ENCODE measurements around the gene ADIPOR2.
A peak's percentile ranks its signal among the peaks of the same experiment; 100 is the strongest.

ADIPOR2 gene

GRCh38 chr12:1799051-1799881 is 108.4 kb downstream of the ADIPOR2 start:
- DNase-seq (ENCODE audit: low spot score), result peak; percentile 11

DNA sequence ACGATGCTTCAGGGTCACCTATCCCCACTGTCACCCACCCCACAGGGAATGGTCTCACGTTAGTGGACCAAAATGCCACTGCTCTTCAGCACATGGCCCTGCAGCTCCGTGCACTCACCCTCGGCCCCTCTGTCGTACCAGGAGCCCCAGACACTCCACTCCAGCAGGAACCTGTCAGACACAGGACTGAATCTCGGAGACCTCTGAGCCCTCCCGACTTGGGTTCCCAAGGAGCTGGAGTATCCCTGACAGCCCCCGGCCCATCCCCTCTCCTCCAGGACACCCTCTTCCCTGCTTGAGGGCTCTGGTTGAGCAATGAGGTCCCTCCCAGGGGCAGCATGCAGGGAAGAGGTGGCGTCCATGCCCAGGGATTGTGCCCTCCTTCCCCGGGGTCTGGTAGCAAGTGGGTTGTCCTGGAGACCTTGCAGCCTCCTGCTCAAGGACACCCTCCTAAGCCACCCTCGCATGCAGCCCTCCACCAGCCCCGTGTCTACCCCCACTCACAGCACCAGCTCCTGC is 109.1 kb downstream of the ADIPOR2 start:
- peak; percentile 3 for DNase-seq (ENCODE audit: low spot score)

DNA sequence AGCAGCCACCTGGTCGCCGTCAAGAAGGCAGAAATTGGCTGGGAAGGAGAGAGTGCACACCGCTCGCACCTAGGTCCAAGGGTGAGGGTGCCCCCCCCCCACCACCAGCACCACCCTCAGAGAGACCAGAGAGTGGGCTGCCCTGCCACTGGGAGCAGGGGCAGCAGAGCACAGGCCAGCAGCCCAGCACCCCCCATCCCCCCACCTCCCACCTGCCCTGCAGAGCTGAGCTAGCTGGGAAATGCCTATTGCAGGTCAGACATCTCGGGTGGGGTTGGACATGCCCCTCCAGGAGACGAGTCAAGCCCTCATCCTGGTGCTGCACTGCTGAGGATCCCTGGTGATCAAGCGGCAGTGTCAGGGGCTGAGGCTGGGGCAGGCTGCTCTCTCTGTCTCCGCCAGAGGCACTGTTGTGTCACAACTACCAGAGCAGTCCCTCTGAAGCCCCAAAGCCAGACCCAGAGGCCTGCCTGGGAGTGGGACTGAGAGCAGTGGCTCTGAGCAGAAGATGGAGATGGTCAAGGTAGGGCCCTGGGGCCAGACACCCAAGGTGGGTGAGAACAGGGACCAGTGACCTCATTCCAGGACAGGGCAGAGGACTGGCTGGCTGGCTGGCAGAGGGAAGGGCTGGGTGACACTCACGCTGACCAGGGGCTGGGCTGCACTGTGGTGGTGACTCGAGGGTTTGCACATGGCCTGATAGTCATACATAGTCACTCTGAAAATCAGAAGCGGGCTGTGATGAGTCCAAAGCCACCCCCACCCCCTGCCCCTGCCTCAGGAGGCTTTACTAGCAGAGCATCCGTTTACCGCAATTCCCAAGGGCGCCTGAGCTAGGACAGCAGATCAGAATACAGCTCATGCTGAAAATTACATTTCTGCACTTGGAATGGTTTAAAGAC is 109.8 kb downstream of the ADIPOR2 start:
- peak; percentile 71 for DNase-seq (ENCODE audit: low spot score)

- no peak for DNase-seq (ENCODE audit: low spot score)
These were observed 110.6 kb downstream of the ADIPOR2 start for GRCh38 chr12:1801303-1801975.

DNA sequence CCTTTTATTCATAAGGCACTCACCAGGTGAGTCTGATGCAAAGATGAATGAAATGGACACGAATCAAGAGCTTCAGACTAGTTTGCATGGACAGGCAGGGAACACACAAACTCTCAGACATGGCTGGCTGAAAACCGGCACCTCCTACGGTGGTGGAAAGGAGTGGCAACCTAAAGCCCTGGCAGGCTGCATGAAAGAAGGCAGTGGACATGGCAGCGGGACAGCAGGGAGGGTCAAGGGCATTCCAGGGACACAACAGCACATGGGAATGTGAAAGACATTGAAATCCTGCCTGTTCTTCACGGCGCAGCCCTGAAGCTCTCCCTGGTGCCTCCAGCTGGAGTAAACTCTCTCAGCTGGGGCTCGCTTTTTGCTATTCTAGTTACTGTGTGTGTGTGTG is 112.9 kb downstream of the ADIPOR2 start:
- DNase-seq (ENCODE audit: low spot score), result no peak

DNA sequence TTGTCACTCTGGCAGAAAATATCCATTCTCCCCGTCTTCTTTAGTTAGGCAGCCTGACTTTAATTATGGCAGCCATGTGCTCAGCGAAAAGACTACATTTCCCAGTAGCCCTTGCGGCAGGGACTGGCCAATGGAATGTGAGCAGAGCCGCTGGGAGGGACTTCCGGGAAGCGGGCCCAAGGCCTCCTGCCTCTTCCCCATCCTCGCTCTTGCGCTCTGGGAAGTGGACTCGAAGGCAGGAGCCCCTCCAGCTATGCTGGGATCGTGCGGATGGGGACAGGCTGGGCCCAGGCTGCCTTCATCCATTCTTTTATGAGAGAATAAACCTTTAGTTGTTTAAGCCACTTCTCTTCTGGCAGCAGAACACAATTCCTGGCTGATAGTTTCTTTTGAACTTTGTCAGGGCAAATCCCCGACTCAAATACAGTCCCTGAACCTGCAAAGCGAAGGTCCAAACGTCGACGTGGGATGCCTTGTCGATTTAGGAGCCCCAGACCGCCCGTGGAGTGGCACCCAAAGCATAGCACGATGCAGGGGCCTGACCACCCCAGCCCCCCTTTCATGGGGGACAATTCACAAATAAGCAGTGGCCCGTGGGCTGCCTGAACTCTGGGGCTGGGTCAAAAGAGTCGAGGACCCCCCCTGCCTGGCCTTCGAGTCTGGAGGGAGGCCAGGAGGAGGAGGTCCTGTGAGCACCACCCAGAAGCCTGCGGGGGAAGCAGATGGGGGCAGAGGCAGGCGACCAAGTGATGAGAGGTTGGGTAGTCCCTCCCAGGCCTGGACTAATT is 113.9 kb downstream of the ADIPOR2 start:
- peak; percentile 96 for DNase-seq (ENCODE audit: low spot score)

DNA sequence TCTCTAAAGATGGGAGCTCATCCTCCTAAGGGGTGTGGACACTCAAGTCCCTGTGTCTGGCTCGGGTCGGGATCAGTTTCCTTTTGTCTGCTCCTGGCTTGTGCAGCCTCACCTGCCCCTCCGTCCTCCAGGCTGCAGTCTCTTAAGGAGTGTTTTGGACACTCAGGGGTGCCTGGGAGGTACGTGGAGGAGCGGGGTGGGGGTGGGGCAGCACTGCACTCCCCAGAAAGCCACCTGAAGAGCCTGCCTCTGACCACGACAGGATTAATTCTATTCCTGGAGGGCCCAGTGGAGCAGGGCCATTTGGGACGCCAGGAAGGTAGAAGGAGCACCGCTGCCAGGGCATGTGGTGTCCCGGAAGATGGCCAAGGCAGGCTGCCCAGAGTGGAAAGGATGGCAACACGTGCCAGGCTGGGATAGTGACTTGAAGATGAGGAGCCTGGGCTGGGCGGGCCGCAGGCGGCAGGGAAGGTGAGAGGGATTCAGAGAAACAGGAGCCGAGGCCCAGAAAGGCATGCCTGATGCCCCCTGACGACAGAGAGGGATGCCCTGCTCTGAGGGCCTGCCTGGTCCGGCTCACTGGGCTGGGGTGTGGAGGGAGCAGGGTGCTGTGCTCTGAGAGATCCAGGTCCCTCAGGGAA is 114.7 kb downstream of the ADIPOR2 start:
- no peak for DNase-seq (ENCODE audit: low spot score)

GRCh38 chr12:1806301-1807086 is 115.6 kb downstream of the ADIPOR2 start:
- no peak for DNase-seq (ENCODE audit: low spot score)

DNA sequence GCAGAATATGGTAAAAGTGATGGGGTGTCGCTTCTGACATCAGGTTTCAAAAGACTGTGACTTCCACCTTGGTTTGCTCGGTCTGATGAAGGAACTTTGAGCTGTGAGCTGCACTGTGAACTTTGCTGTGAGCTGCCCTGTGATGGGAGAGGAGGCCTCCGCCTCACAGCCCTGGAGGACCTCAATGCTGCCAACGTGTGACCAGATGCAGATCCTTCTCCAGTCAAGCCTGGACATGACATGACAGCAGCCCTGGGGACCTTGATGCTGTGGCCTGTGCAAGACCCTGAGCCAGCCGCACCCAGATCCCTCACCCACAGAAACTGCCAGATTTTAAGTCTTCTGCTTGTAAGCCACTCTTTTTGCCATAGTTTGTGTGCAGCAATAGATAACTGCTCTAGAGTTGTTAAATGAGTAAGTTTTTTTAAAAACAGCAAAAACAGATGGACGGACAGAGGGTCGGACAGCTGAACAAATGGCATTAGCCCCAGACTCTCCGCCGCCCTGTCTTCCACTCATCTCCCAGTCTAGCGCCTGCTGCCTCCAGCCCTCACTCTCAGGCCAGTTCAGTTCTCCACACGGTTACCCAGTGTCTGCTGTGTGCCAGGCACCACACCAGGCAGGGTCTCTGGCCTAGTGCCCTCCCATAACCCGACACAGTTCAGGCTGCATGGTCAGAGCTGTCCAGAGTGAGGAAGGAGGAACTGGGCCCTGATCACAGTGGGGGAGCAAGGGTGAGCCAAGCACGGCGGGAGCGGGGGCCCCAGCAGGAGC is 116.4 kb downstream of the ADIPOR2 start:
- no peak for DNase-seq (ENCODE audit: low spot score)

- no peak for DNase-seq (ENCODE audit: low spot score)
These were observed 117.3 kb downstream of the ADIPOR2 start for GRCh38 chr12:1808036-1808797.

GRCh38 chr12:1808798-1809480 is 118.1 kb downstream of the ADIPOR2 start:
- DNase-seq (ENCODE audit: low spot score), result no peak

DNA sequence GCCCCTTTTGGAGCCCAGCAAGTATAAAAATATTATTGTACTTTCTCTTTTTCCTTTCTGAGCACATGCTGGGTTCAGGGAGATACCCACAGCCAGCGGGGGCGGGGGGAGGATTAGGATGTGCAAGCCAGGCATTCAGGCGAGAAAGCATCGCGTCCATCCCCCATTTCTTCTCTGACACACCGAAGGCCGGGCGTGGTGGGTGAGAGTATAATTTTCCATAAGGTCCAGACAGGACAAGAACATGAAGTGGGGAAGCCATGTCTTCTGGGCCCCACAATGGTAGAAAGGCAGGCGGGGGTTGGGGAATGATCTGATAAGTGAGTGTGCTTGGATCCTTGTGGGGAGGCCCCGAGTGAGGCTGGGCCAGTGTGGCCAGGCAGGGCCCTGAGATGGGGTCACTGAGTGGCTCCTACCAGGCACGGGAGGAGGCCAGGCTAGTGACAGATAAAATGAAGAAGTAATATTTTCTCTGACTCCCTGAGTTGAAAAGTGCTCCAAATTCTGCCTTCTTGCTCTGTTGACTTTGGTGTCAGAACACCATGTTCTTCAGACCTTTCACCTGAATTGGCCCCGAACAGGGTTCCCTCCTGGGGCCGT is 118.8 kb downstream of the ADIPOR2 start:
- no peak for DNase-seq (ENCODE audit: low spot score)

GRCh38 chr12:1810201-1810930 is 119.5 kb downstream of the ADIPOR2 start:
- no peak for DNase-seq (ENCODE audit: low spot score)

GRCh38 chr12:1810931-1811280 is 120.0 kb downstream of the ADIPOR2 start:
- no peak for DNase-seq (ENCODE audit: low spot score)

DNA sequence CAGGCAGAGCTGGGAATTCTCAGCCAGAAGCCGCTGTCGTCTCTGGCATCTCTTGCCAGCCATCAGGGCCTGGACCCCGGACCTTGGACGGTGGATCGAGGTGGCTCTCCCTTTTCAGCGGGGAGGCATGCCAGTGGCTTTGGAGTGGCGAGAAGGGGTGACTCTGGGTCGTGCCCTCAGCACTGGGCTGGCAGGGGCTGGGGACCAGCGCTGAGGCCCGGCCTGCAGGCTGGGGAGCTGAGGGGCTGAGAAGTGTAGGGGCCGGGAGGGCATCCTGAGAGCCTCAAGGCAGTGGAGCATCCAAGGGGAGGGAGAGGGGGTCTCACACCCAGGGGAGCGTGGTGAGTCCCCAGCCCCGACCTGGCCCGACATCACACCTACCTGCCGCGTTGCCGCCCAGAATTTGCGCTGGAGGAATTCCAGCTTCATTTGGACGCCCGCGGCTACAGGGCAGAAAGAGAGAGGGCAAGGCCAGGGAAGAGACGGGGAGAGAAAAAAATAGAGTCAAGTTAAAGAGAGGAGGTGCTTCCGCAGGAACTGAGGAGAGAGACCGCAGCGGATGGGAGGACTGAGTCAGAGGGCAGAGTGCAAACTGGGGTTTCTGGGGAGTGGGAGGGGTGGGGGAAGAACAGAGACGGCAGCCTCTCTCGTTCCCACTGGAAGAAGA is 120.5 kb downstream of the ADIPOR2 start:
- peak; percentile 55 for DNase-seq (ENCODE audit: low spot score)

DNA sequence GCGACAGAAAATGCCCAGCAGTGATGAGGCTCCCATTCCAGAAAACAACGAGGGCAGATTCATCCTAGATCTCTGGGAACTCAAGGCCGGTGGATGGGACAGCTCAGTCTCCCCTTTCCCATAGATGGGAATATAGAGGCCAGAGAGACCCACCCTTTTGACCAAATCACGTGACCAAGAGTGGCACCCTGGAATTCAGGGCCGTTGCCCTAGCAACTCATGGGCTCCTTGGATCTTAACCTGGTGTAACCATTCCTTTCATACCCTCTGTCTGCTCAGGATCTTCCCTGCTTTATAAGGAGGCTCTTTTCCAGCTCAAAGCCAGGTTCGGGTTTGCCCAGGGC is 121.0 kb downstream of the ADIPOR2 start:
- no peak for DNase-seq (ENCODE audit: low spot score)
